Brain microvascular endothelial cell (primary cell): ENCODE data around the gene GGACT.
"Not testable (repeated sequence)": the region's sequence is repeated elsewhere in the genome, so short reads cannot be mapped to it uniquely, and the experiment has no call there.

ENCODE experiments used
- DNase-seq: peaks from one replicate; pipeline ENCODE4 v3.0.0-alpha.2; 2020
- H3K27ac ChIP-seq: fragments of 250-450 bp; sonication (Bioruptor Pico); 2 replicates; pipeline ENCODE4 v1.5.1; 2020; ENCODE audit warnings: mild to moderate bottlenecking, moderate library complexity
- H3K27me3 ChIP-seq: fragments of 250-450 bp; sonication (Bioruptor Pico); replicated peaks from 2 replicates; pipeline ENCODE4 v1.5.1; 2020; ENCODE audit warnings: mild to moderate bottlenecking
- H3K36me3 ChIP-seq: fragments of 250-450 bp; sonication (Bioruptor Pico); replicated peaks from 2 replicates; pipeline ENCODE4 v1.5.1; 2020; ENCODE audit warnings: mild to moderate bottlenecking
- H3K4me3 ChIP-seq: 2 replicates; pipeline ENCODE4 v1.5.1; 2011; ENCODE audit warnings: low read depth, mild to moderate bottlenecking, control low read depth, low read length, moderate library complexity
- CTCF ChIP-seq: IDR thresholded peaks from 2 replicates; pipeline ENCODE4 v1.5.1; 2011; ENCODE audit warnings: low read depth, mild to moderate bottlenecking, moderate library complexity, low read length, control low read depth, inconsistent platforms; ENCODE audit errors: missing control alignments
- in situ Hi-C: cut with HindIII; loops from 2 replicates; pipeline ENCODE4 v1.10.0; 2017; ENCODE audit warnings: low sequenced_read_pairs, low pct_ligation_motif_present

Gene GGACT

GRCh38 chr13:100527644-100528043 lies 60.9 kb downstream of the GGACT start:
- no peak for DNase-seq
- Histone ChIP-seq H3K36me3 (no peaks in the 10 kb centered on the region), H3K4me3 (no peak overlapping the region), H3K27ac (no peak overlapping the region), H3K27me3 (no peaks in the 10 kb centered on the region)
- no peak for TF ChIP-seq CTCF
- in situ Hi-C loops, result no loop called here

GRCh38 chr13:100526318-100527000 lies 62.1 kb downstream of the GGACT start:
- H3K27me3 ChIP-seq, result no peaks in the 10 kb centered on the region
- no peak overlapping the region for H3K27ac ChIP-seq
- TF ChIP-seq CTCF, result peak; percentile 8
- H3K36me3 ChIP-seq, result no peaks in the 10 kb centered on the region
- no peak overlapping the region for H3K4me3 ChIP-seq
- DNase-seq, result no peak
- in situ Hi-C loops, result no loop called here

- H3K27me3 ChIP-seq, result no peaks in the 10 kb centered on the region
- in situ Hi-C loops, result no loop called here
- DNase-seq, result no peak
- H3K4me3 ChIP-seq, result no peak overlapping the region
- H3K27ac ChIP-seq, result no peak overlapping the region
- no peaks in the 10 kb centered on the region for H3K36me3 ChIP-seq
- no peak for TF ChIP-seq CTCF
These were observed 62.9 kb downstream of the GGACT start for GRCh38 chr13:100525453-100526317.

- H3K27ac ChIP-seq, H3K27me3 ChIP-seq, in situ Hi-C loops, H3K36me3 ChIP-seq, DNase-seq, H3K4me3 ChIP-seq: not testable (repeated sequence)
These were observed 63.9 kb downstream of the GGACT start for GRCh38 chr13:100524688-100525087.

GRCh38 chr13:100523981-100524386 lies 64.6 kb downstream of the GGACT start:
- no peak for TF ChIP-seq CTCF
- H3K36me3 ChIP-seq, result no peaks in the 10 kb centered on the region
- H3K27me3 ChIP-seq, result no peaks in the 10 kb centered on the region
- no peak for DNase-seq
- H3K4me3 ChIP-seq, result no peak overlapping the region
- in situ Hi-C loops, result no loop called here
- H3K27ac ChIP-seq, result no peak overlapping the region

- Histone ChIP-seq H3K27ac (no peak overlapping the region), H3K27me3 (no peaks in the 10 kb centered on the region), H3K4me3 (no peak overlapping the region), H3K36me3 (no peaks in the 10 kb centered on the region)
- in situ Hi-C loops, result no loop called here
- no peak for TF ChIP-seq CTCF
- DNase-seq, result no peak
These were observed 65.2 kb downstream of the GGACT start for GRCh38 chr13:100523411-100523810.
